ENCODE measurements around the gene VGLL4.
A peak's percentile ranks its signal among the peaks of the same experiment; 100 is the strongest.
"Not testable (repeated sequence)": the region's sequence is repeated elsewhere in the genome, so short reads cannot be mapped to it uniquely, and the experiment has no call there.

The VGLL4 gene

GRCh38 chr3:11643605-11644087, at the start of gene VGLL4:
VGLL4 (minus strand) TSS chr3:11643915; CDS start chr3:11643518, 397 bp downstream.
- DNase-seq = peak; percentile 76 to 80
- TF ChIP-seq POLR2A (IDR thresholded peaks at IDR 0.05; ENCODE audit: low read length) = peak; percentile 73
- no peak for TF ChIP-seq GATA1 (IDR thresholded peaks at IDR 0.05; ENCODE audit: low read depth, low read length)

- DNase-seq = no peak
Observed at GRCh38 chr3:11692532-11692813, 48.8 kb upstream of the VGLL4 start.

GRCh38 chr3:11691767-11692531, 48.2 kb upstream of the VGLL4 start:
- no peak for DNase-seq
- no peak for TF ChIP-seq POLR2A (IDR thresholded peaks at IDR 0.05; ENCODE audit: low read length)
- TF ChIP-seq GATA1 (IDR thresholded peaks at IDR 0.05; ENCODE audit: low read depth, low read length) = no peak

More at GRCh38 chr3:11692532-11692813, 48.8 kb upstream of the VGLL4 start:
- TF ChIP-seq GATA1 (IDR thresholded peaks at IDR 0.05; ENCODE audit: low read depth, low read length) = no peak
- TF ChIP-seq POLR2A (IDR thresholded peaks at IDR 0.05; ENCODE audit: low read length) = no peak

DNA sequence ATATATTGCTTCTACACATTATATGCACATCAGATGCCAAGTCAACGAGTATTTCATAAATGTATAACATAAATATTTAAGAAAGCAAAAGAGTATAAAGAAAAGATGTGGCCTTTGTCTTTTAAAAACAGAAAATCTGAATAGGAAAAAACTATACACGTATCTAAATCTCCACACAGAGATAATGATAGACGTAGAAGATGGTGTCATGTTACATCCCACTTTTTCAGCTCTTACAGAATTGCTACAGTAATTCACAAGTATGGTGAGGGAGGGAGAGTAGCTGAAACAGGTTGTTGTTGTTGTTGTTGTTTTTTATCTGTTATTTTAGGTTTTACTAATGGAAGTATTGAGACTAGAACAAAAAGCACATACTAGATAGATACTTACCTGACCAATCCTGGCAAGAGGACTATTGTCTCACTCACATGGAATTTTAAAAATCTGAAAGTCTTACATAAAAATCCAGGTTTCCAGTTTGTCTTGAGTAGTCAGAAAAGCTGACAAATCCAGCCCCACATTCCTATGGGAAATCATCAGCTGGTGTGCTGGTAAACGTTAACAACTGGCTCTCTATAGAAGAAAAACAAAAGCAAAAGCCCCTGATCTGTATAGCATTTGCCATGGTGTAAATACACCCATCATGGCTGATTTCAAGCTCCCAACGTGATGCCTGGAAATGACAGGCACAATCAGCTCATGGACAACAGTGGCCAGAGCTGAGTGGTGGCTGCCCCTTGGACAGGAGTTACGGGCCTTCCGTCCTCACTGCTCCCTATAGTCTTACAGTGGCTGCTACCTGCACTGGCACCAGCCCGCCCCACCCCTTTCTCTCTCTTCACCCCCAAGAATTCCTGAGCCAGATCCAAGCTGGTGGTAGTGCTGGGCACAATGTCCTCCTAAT, 47.4 kb upstream of the VGLL4 start:
- no peak for DNase-seq
- TF ChIP-seq POLR2A (IDR thresholded peaks at IDR 0.05; ENCODE audit: low read length) (no peak), GATA1 (IDR thresholded peaks at IDR 0.05; ENCODE audit: low read depth, low read length) (no peak)

DNA sequence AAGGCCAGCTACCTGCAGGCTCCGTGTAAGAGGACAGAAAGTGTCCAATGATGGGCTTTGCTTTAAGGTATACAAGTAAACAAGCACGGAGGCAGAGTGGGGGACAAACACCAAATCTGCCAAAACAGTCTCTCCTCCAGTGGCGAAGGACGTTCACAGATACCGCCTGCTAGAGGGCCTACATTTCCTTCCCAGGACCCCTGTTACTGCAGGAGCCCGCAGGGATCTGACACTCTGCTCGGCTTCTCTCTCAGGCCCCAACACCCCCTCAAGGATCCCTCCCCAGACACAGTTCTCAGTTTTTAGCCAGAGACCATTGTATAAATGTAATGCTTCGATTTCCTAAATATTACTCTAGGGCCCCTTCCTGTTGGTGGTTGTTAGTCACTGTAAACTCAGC, 46.0 kb upstream of the VGLL4 start:
- TF ChIP-seq POLR2A (IDR thresholded peaks at IDR 0.05; ENCODE audit: low read length) = no peak
- no peak for TF ChIP-seq GATA1 (IDR thresholded peaks at IDR 0.05; ENCODE audit: low read depth, low read length)
- no peak for DNase-seq

DNA sequence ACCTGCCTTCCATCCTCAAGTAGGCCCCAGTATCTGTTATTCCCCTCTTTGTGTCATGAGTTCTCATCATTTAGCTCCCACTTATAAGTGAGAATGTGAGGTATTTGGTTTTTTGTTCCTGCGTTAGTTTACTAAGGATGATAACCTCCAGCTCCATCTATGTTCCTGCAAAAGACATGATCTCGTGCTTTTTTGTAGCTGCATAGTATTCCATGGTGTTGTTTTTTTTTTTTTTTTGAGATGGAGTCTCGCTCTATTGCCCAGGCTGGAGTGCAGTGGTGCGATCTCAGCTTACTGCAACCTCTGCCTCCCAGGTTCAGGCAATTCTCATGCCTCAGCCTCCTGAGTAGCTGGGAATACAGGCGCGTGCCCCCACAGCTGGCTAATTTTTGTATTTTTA, 41.3 kb upstream of the VGLL4 start:
- not testable (repeated sequence) for DNase-seq

GRCh38 chr3:11680509-11680908, 36.8 kb upstream of the VGLL4 start:
- no peak for TF ChIP-seq GATA1 (IDR thresholded peaks at IDR 0.05; ENCODE audit: low read depth, low read length)
- TF ChIP-seq POLR2A (IDR thresholded peaks at IDR 0.05; ENCODE audit: low read length) = no peak
- DNase-seq = no peak

GRCh38 chr3:11679964-11680363, 36.2 kb upstream of the VGLL4 start:
- TF ChIP-seq GATA1 (IDR thresholded peaks at IDR 0.05; ENCODE audit: low read depth, low read length) (no peak), POLR2A (IDR thresholded peaks at IDR 0.05; ENCODE audit: low read length) (no peak)
- DNase-seq = no peak

GRCh38 chr3:11672363-11672762, 28.6 kb upstream of the VGLL4 start:
- TF ChIP-seq GATA1 (IDR thresholded peaks at IDR 0.05; ENCODE audit: low read depth, low read length) (no peak), POLR2A (IDR thresholded peaks at IDR 0.05; ENCODE audit: low read length) (no peak)
- DNase-seq = no peak

- DNase-seq = no peak
- TF ChIP-seq POLR2A (IDR thresholded peaks at IDR 0.05; ENCODE audit: low read length) (no peak), GATA1 (IDR thresholded peaks at IDR 0.05; ENCODE audit: low read depth, low read length) (no peak)
Observed at GRCh38 chr3:11671648-11672100, 28.0 kb upstream of the VGLL4 start.

- TF ChIP-seq GATA1 (IDR thresholded peaks at IDR 0.05; ENCODE audit: low read depth, low read length) (no peak), POLR2A (IDR thresholded peaks at IDR 0.05; ENCODE audit: low read length) (no peak)
- DNase-seq = no peak
Observed at GRCh38 chr3:11668243-11669235, 24.8 kb upstream of the VGLL4 start.

- no peak for DNase-seq
- no peak for TF ChIP-seq POLR2A (IDR thresholded peaks at IDR 0.05; ENCODE audit: low read length)
- no peak for TF ChIP-seq GATA1 (IDR thresholded peaks at IDR 0.05; ENCODE audit: low read depth, low read length)
Observed at GRCh38 chr3:11665331-11665730, 21.6 kb upstream of the VGLL4 start.

- DNase-seq = no peak
Observed at GRCh38 chr3:11662392-11662990, 18.8 kb upstream of the VGLL4 start.

More at GRCh38 chr3:11662392-11662990, 18.8 kb upstream of the VGLL4 start:
- TF ChIP-seq GATA1 (IDR thresholded peaks at IDR 0.05; ENCODE audit: low read depth, low read length) (no peak), POLR2A (IDR thresholded peaks at IDR 0.05; ENCODE audit: low read length) (no peak)

All from erythroblast (primary cell).